ENCODE data around the gene TBL1X.

- TF ChIP-seq POLR2AphosphoS5 (IDR thresholded peaks at IDR 0.05) (no peak), CTCF (IDR thresholded peaks at IDR 0.05) (no peak), EP300 (IDR thresholded peaks at IDR 0.05) (no peak)
Observed at GRCh38 chrX:9578083-9578779, 113.4 kb downstream of the TBL1X start.

All from esophagus muscularis mucosa (tissue), 4 donors.